PC-9 (cell line): ENCODE measurements around the gene QRFP.

Source experiments
- EZH2 ChIP-seq: fragments of 200-600 bp; sonication (generic); IDR thresholded peaks from 2 replicates; pipeline ENCODE4 v1.8.0; 2017; ENCODE audit warnings: antibody characterized with exemption, low read depth
- TF ChIP-seq, protein P1 (sequence below): fragments of 200-600 bp; sonication (generic); conservative IDR thresholded peaks from 2 replicates; pipeline ENCODE4 v1.6.1; 2017; ENCODE audit warnings: mixed run types, antibody characterized with exemption, mild to moderate bottlenecking, moderate library complexity

- TF ChIP-seq, protein P1, sequence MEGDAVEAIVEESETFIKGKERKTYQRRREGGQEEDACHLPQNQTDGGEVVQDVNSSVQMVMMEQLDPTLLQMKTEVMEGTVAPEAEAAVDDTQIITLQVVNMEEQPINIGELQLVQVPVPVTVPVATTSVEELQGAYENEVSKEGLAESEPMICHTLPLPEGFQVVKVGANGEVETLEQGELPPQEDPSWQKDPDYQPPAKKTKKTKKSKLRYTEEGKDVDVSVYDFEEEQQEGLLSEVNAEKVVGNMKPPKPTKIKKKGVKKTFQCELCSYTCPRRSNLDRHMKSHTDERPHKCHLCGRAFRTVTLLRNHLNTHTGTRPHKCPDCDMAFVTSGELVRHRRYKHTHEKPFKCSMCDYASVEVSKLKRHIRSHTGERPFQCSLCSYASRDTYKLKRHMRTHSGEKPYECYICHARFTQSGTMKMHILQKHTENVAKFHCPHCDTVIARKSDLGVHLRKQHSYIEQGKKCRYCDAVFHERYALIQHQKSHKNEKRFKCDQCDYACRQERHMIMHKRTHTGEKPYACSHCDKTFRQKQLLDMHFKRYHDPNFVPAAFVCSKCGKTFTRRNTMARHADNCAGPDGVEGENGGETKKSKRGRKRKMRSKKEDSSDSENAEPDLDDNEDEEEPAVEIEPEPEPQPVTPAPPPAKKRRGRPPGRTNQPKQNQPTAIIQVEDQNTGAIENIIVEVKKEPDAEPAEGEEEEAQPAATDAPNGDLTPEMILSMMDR: no peak
- no peak for TF ChIP-seq EZH2
Observed at GRCh38 chr9:130918101-130918825, 21.7 kb upstream of the QRFP start.
